H1 (cell line): ENCODE data around the gene PIK3R5. TPM values are rescaled to one million over a fixed set of nuclear protein-coding genes. Genes with fewer than 3 reads are reported as not detected.

Experiments
- CHD7 ChIP-seq: fragments of 300-600 bp; sonication (generic); IDR thresholded peaks from 2 replicates; pipeline ENCODE4 v1.7.1; 2012; ENCODE audit warnings: low read length, moderate library complexity, mild to moderate bottlenecking, inconsistent platforms; ENCODE audit not compliant: insufficient replicate concordance
- RXRA ChIP-seq: IDR thresholded peaks from 2 replicates; pipeline ENCODE4 v1.6.1; 2011; ENCODE audit warnings: low read depth, mild to moderate bottlenecking, low read length, moderate library complexity; ENCODE audit not compliant: insufficient read depth
- SAP30 ChIP-seq: fragments of 300-600 bp; sonication (generic); IDR thresholded peaks from 2 replicates; pipeline ENCODE4 v1.7.1; 2012; ENCODE audit warnings: low read length, moderate library complexity, mild to moderate bottlenecking, inconsistent platforms; ENCODE audit not compliant: insufficient read depth, insufficient replicate concordance
- SUZ12 ChIP-seq: fragments of 200-600 bp; sonication (generic); IDR thresholded peaks from 2 replicates; pipeline ENCODE4 v1.6.1; 2012; ENCODE audit warnings: mild to moderate bottlenecking, inconsistent platforms, low read length, moderate library complexity, mixed read lengths
- polyA plus RNA-seq, 7 experiments: library from polyadenylated mRNA; depleted of rRNA in 3 of 7; stranded (reverse) in 5 of 7; unstranded in 2 of 7; fragments of >200 nt in 5 of 7; fragments of 200-250 nt in 2 of 7; gene quantifications; 1 replicate in 5 of 7; 2 replicates in 1 of 7; 4 replicates in 1 of 7; pipeline versions ENCODE4 v1.2.1 to v1.2.3, GENCODE V29; 2011 to 2013; ENCODE audit warnings: missing spikeins in 2 of 7, mixed read lengths in 2 of 7
- total RNA-seq: library from RNA; stranded (reverse); fragmentation: NEBNext Ultra II Directional; extraction: Animal tissue kit (Norgen Biotek cat#: 25700); gene quantifications from 2 replicates; pipeline ENCODE4 v1.2.1, GENCODE V29; 2021
- TF ChIP-seq, protein P1 (sequence below): IDR thresholded peaks from 2 replicates; pipeline ENCODE4 v1.6.1; 2011; ENCODE audit warnings: low read depth, mild to moderate bottlenecking, low read length; ENCODE audit not compliant: insufficient read depth

Gene PIK3R5
- total and polyA plus RNA-seq, 2 of the 8 experiments (the other 6 are each of a cell fraction or from before 2014, with no cell fraction given), result 2.7 to 4.3 TPM

- no peak for TF ChIP-seq CHD7
- TF ChIP-seq SAP30, result no peak
- TF ChIP-seq, protein P1, sequence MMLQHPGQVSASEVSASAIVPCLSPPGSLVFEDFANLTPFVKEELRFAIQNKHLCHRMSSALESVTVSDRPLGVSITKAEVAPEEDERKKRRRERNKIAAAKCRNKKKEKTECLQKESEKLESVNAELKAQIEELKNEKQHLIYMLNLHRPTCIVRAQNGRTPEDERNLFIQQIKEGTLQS, result no peak
- TF ChIP-seq SUZ12, result no peak
- TF ChIP-seq RXRA, result no peak
Measured at GRCh38 chr17:8986295-8986694, 20.8 kb upstream of the PIK3R5 start (continued).
